Heart right ventricle (tissue), 16 donors: Measurements from ENCODE around the gene MCF2L2. TPM values are rescaled to one million over a fixed set of nuclear protein-coding genes. Genes with fewer than 3 reads are reported as not detected.
"Not testable (repeated sequence)": the region's sequence is repeated elsewhere in the genome, so short reads cannot be mapped to it uniquely, and the experiment has no call there.

Experiments
- ATAC-seq, 8 donors: fragments of 200-7000 bp; cut with Tn5 transposase; one replicate each; pipeline ENCODE4 v1.9.1; 2020; ENCODE audit warnings: mild to moderate bottlenecking in 8 of 8, moderate library complexity in 8 of 8, moderate number of reproducible peaks in 1 of 8
- DNase-seq, 2 donors: peaks; one replicate each; pipeline ENCODE4 v3.0.0-alpha.2; 2020
- H3K27ac ChIP-seq, 10 donors: fragments of 200-600 bp; sonication (generic) in 2 of 10; one replicate each; pipeline versions ENCODE4 v1.5.0 to v1.8.0; 2020 to 2022; ENCODE audit warnings: mild to moderate bottlenecking in 3 of 10
- H3K27me3 ChIP-seq, 7 donors: fragments of 200-600 bp; one replicate each; pipeline ENCODE4 v1.8.0; 2021 to 2022; ENCODE audit warnings: mild to moderate bottlenecking in 2 of 7
- H3K36me3 ChIP-seq, 9 donors: fragments of 200-600 bp; sonication (generic) in 1 of 9; one replicate each; pipeline versions ENCODE4 v1.5.0 to v1.8.0; 2020 to 2022; ENCODE audit warnings: mild to moderate bottlenecking in 2 of 9
- H3K4me1 ChIP-seq, 9 donors: fragments of 200-600 bp; sonication (generic) in 1 of 9; one replicate each; pipeline versions ENCODE4 v1.5.0 to v1.8.0; 2020 to 2022; ENCODE audit warnings: mild to moderate bottlenecking in 4 of 9
- H3K4me3 ChIP-seq, 10 donors: fragments of 200-600 bp; sonication (generic) in 2 of 10; one replicate each; pipeline versions ENCODE4 v1.5.0 to v1.8.0; 2020 to 2022; ENCODE audit warnings: mild to moderate bottlenecking in 7 of 10, moderate library complexity in 2 of 10
- H3K9me3 ChIP-seq, 11 donors: fragments of 200-600 bp in 10 of 11; sonication (generic) in 2 of 11; one replicate each; pipeline versions ENCODE4 v1.5.0 to v1.8.0; 2013 to 2022; ENCODE audit warnings: mild to moderate bottlenecking in 2 of 11, control low read depth in 1 of 11, moderate library complexity in 1 of 11
- WGBS, 2 donors: extraction: QIAGEN DNeasy Blood & Tissue Kit; methylation state at CpG; one replicate each; pipeline ENCODE4 v1.1.7; 2013; ENCODE audit warnings: inconsistent platforms in 1 of 2; 5-methylcytosine and 5-hydroxymethylcytosine counted together
- intact Hi-C, 10 donors: fragments of 100-400 bp; cut with DNase I; formaldehyde crosslinking; loops; one replicate each; pipeline versions ENCODE4 v1.11.1 to v1.14.2; 2022
- polyA plus RNA-seq, 2 donors: library from polyadenylated mRNA; stranded (reverse); fragments of 200-250 nt; gene quantifications; one replicate each; pipeline ENCODE4 v1.2.3, GENCODE V29; 2013
- total RNA-seq, 10 donors: library from RNA; stranded (reverse); fragmentation: NEBNext Ultra II Directional in 3 of 10; extraction: Animal tissue kit (Norgen Biotek cat#: 25700) in 3 of 10; gene quantifications; one replicate each; pipeline versions ENCODE4 v1.2.1 to v1.2.4, GENCODE V29; 2021 to 2023
- TF ChIP-seq, protein P1 (sequence below), 9 donors: fragments of 200-600 bp; sonication (generic) in 2 of 9; IDR thresholded peaks; one replicate each; pipeline versions ENCODE4 v1.5.0 to v1.8.0; 2021 to 2022; ENCODE audit warnings: antibody characterized with exemption in 9 of 9, mild to moderate bottlenecking in 5 of 9, moderate library complexity in 1 of 9
- donor health status: Arrhythmogenic right ventricular cardiomyopathy.
- donor health status: ischemic (EF 13 %, LVEDD 7.1; RV severe dilation, severe dysfunction).
- donor health status: healthy with polysubstance abuse.
- donor health status: DM: no; HTN: yes; CAD: no.
- donor health status: DM: no; HTN: no; CAD: no.
- donor health status: ischemic (EF 25% LVEDD 6.9; RV normal size, moderate dysfunction).
- donor health status: ischemic (EF 25% LVEDD 5.7; RV mildly dilated, moderate dysfunction).
- donor health status: healthy.
- donor health status: DM: yes; HTN: yes; CAD: no.
- donor health status: Ischemic cardiomyopathy.
- donor health status: ischemic (EF 35%, LVEDD 5.7; RV mildly dilated, moderate dysfunction).
- donor health status: nonischemic (EF 11% LVEDD 7.7; RV severe dilation, severe dysfunction).
- donor health status: DM: yes; HTN: yes; CAD: no.
- donor health status: PGD.
- donor health status: ischemic (EF 29% LVEDD 5.4; RV normal size, mild dysfunction).
- donor health status: nonischemic (EF 23%, LVEDD 6.1; RV moderate dilation, normal function).

The MCF2L2 gene
- total and polyA plus RNA-seq, 12 donors, result 0.09 to 1.5 (median 0.40) TPM; not detected in 1

DNA sequence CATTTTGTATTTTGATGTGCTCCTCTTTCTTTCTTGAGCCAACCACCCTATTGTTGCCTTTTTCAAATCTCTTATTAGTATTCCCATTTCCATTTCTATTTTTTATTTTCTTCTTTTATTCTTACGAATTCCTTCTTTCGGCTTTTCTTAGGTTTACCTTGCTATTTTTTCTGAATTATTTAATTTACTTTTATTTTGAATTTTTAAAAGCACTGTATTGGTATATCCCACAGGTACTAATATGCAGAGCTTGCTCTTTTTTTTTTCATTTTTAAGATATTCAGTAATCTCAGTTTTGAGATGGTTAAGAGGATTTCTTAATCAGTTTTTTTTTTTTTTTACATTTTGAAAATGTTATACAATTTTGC, 18.4 kb upstream of the MCF2L2 start:
- Histone ChIP-seq H3K36me3 (peaks cover 0 to 5% (median 0%) of the 10 kb centered on the region in 9 donors), H3K4me3 (peak overlapping the region; percentile 64 to 89 (median 74)), H3K4me1 (peaks cover 0 to 29% (median 21%) of the 10 kb centered on the region in 9 donors), H3K27ac (peak overlapping the region in 9 of 10 donors; percentile 76 to 92 (median 85)), H3K27me3 (no peaks in the 10 kb centered on the region), H3K9me3 (peaks cover 0 to 29% (median 11%) of the 10 kb centered on the region in 11 donors)
- intact Hi-C loops, result no loop called here
- DNase-seq (no peak), ATAC-seq (no peak)
- TF ChIP-seq, protein P1, sequence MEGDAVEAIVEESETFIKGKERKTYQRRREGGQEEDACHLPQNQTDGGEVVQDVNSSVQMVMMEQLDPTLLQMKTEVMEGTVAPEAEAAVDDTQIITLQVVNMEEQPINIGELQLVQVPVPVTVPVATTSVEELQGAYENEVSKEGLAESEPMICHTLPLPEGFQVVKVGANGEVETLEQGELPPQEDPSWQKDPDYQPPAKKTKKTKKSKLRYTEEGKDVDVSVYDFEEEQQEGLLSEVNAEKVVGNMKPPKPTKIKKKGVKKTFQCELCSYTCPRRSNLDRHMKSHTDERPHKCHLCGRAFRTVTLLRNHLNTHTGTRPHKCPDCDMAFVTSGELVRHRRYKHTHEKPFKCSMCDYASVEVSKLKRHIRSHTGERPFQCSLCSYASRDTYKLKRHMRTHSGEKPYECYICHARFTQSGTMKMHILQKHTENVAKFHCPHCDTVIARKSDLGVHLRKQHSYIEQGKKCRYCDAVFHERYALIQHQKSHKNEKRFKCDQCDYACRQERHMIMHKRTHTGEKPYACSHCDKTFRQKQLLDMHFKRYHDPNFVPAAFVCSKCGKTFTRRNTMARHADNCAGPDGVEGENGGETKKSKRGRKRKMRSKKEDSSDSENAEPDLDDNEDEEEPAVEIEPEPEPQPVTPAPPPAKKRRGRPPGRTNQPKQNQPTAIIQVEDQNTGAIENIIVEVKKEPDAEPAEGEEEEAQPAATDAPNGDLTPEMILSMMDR (IDR thresholded peaks at IDR 0.05), result no peak
- WGBS, 2 donors, result 98 to 99% methylated on average over 2 of the region's 2 CpGs

- intact Hi-C loops, result no loop called here
- DNase-seq (no peak), ATAC-seq (no peak)
- Histone ChIP-seq H3K9me3 (peaks cover 0 to 31% (median 11%) of the 10 kb centered on the region in 11 donors), H3K4me3 (no peak overlapping the region), H3K4me1 (peaks cover 0 to 22% (median 16%) of the 10 kb centered on the region in 9 donors), H3K27ac (no peak overlapping the region), H3K27me3 (no peaks in the 10 kb centered on the region), H3K36me3 (no peaks in the 10 kb centered on the region)
- TF ChIP-seq, protein P1 (IDR thresholded peaks at IDR 0.05), result no peak
- WGBS, 2 donors, result 81 to 87% methylated on average over 1 of the region's 1 CpG
Observed at GRCh38 chr3:183444748-183445147, 16.3 kb upstream of the MCF2L2 start.

DNA sequence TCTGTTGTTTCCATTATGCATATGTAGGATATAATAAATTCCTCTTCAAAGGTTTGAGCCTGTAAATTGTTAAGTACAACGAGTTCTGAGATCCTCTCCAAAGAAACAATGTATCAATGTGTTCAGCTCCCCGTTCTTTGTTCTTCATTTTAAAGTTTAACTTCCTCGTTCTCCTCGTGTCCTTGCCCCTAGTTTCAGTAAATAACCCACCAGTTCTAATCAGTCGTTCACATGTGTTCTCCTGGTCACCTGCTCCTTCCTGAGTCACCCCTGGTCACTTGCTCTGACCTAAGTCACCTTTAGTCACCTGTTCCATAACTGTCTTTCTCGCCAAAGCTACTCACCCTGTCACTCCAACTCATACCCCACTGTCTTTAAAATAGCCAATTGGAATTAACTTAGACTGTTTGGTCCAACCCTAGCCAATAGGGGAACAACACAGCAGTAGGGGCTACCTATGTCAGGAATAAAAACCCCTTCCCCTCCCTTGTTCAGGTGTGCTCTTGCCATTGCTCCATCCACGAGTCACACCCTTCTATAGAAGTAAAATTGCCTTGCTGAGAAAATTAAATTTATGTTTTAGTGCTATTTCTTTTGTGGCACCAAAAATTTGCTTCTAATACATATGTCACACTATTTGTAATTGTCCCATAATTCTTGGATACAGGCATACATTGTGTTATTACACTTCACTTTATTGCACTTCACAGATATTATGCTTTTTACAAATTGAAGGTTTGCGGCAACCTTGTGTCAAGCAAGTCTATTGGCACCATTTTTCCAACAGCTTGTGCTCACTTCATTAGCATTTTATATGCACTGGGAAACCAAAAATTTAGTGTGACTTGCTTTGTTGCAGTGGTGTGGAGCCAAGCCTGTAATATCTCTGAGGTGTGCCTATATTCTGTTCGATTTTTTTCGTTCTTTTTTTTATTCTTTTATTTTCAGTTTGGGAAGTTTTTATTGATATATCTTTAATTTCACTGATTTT, 15.3 kb upstream of the MCF2L2 start:
- ATAC-seq (no peak), DNase-seq (no peak)
- 90 to 93% methylated on average over 10 of the region's 10 CpGs for WGBS, 2 donors
- Histone ChIP-seq H3K27ac (no peak overlapping the region), H3K27me3 (no peaks in the 10 kb centered on the region), H3K4me1 (peaks cover 0 to 11% (median 6%) of the 10 kb centered on the region in 9 donors), H3K4me3 (no peak overlapping the region), H3K36me3 (no peaks in the 10 kb centered on the region), H3K9me3 (peaks cover 0 to 31% (median 11%) of the 10 kb centered on the region in 11 donors)
- intact Hi-C loops, result no loop called here
- TF ChIP-seq, protein P1 (IDR thresholded peaks at IDR 0.05), result no peak

DNA sequence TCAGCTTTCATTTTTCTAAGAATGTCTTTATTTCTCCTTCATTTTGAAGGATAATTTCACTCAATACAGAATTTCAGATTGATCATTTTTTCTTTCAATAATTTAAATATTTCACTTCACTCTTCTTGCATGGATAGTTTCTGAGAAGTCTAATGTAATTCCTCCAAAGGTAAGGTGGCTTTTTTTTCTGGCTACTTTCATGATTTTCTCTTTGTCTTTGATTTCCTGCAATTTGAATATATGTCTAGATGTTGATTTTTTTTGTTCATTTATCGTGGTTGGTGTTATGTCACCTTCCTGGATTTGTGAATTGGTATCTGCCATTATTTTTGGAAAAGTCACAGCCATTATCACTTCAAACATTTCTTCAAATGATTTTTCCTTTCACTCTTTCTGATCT, 14.6 kb upstream of the MCF2L2 start:
- no peaks in the 10 kb centered on the region for H3K27me3 ChIP-seq
- WGBS, 2 donors, result 62 to 66% methylated on average over 1 of the region's 1 CpG
- H3K9me3 ChIP-seq, result peaks cover 0 to 31% (median 11%) of the 10 kb centered on the region in 11 donors
- DNase-seq, result no peak
- ATAC-seq, result no peak
- no peak overlapping the region for H3K4me3 ChIP-seq
- intact Hi-C loops, result no loop called here
- peaks cover 0 to 4% (median 0%) of the 10 kb centered on the region in 9 donors for H3K4me1 ChIP-seq
- H3K36me3 ChIP-seq, result no peaks in the 10 kb centered on the region
- TF ChIP-seq, protein P1 (IDR thresholded peaks at IDR 0.05), result no peak
- H3K27ac ChIP-seq, result no peak overlapping the region

DNA sequence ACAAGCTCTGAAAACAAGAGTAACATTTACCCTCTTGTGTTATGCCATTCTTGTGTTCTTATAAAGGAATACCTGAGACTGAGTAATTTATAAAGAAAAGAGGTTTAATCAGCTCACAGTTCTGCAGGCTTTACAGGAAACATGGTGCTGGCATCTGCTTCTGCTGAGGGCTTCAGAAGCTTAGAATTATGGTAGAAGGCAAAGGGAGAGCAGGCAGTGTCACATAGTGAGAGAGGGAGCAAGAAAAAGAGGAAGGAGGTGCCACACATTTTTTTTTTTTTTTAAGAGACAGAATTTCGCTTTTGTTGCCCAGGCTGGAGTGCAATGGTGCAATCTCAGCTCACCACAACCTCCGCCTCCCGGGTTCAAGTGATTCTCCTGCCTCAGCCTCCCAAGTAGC, 12.1 kb upstream of the MCF2L2 start:
- DNase-seq, result not testable (repeated sequence)

More for the DNA sequence above, 12.1 kb upstream of the MCF2L2 start:
- ATAC-seq, H3K4me1 ChIP-seq, intact Hi-C loops, H3K27ac ChIP-seq, H3K36me3 ChIP-seq, H3K27me3 ChIP-seq, H3K4me3 ChIP-seq: not testable (repeated sequence)
- 90 to 92% methylated on average over 3 of the region's 3 CpGs for WGBS, 2 donors
- H3K9me3 ChIP-seq, result peaks cover 0 to 31% (median 11%) of the 10 kb centered on the region in 11 donors
